GM12891 (cell line): Measurements from ENCODE around the gene RANBP3.

Experiments used
- POLR2A ChIP-seq: IDR thresholded peaks from 2 replicates; pipeline ENCODE4 v1.6.1; 2011; ENCODE audit warnings: low read depth, low read length, control low read depth
- POLR2AphosphoS5 ChIP-seq: IDR thresholded peaks from 2 replicates; pipeline ENCODE4 v1.6.1; 2011; ENCODE audit warnings: low read depth, low read length, control low read depth
- TAF1 ChIP-seq: IDR thresholded peaks from 2 replicates; pipeline ENCODE4 v1.6.1; 2011; ENCODE audit warnings: low read depth, low read length, control low read depth

- TF ChIP-seq POLR2A (no peak), POLR2AphosphoS5 (no peak), TAF1 (no peak)
Measured at GRCh38 chr19:5975388-5975728, 2.6 kb downstream of the RANBP3 start.
